SK-N-SH (cell line): ENCODE data around the gene MIDN.

Experiments used
- EP300 ChIP-seq, 2 experiments: IDR thresholded peaks; 2 replicates each; pipeline versions ENCODE4 v1.4.0 to v1.6.1; 2012; ENCODE audit warnings: borderline replicate concordance in 1 of 2, low read depth in 1 of 2, low read length in 1 of 2
- MXI1 ChIP-seq: IDR thresholded peaks from 2 replicates; pipeline ENCODE4 v1.6.1; 2012; ENCODE audit warnings: mild to moderate bottlenecking, low read depth, low read length, improper control_type of control experiment
- POLR2AphosphoS5 ChIP-seq: IDR thresholded peaks from 2 replicates; pipeline ENCODE4 v1.6.1; 2012; ENCODE audit warnings: low read depth, low read length
- RAD21 ChIP-seq: IDR thresholded peaks from 2 replicates; pipeline ENCODE4 v1.6.1; 2012; ENCODE audit warnings: mild to moderate bottlenecking, low read length
- SMC3 ChIP-seq: IDR thresholded peaks from 2 replicates; pipeline ENCODE4 v1.6.1; 2012; ENCODE audit warnings: low read depth, low read length, improper control_type of control experiment
- TF ChIP-seq, protein P1 (sequence below): fragments of 200-600 bp; sonication (generic); IDR thresholded peaks from 2 replicates; pipeline ENCODE4 v1.6.1; 2017; ENCODE audit warnings: antibody characterized with exemption, mild to moderate bottlenecking, moderate library complexity

DNA sequence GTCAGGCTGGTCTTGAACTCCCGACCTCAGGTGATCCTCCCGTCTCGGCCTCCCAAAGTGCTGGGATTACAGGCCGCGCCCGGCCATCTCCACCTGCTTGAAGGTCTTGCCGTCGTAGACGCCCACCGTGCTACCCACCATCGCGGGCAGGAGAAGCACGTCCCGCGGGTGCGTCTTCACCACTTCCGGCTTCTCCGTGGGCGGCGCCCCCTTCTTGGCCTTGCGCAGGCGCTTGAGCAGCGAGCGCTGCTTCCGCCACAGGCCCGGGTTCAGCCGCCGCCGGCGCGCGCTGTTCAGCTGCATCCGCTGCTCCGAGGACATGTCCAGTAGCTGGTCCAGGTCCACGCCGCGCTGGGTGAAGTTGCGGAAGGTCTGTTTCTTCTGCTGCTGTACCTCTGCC, 58.9 kb downstream of the MIDN start:
- no peak for TF ChIP-seq MXI1
- TF ChIP-seq EP300 (IDR thresholded peaks at IDR 0.05; ENCODE audit: borderline replicate concordance in 1 of 2, low read depth in 1 of 2, low read length in 1 of 2) = no peak
- TF ChIP-seq POLR2AphosphoS5 = no peak
- TF ChIP-seq, protein P1, sequence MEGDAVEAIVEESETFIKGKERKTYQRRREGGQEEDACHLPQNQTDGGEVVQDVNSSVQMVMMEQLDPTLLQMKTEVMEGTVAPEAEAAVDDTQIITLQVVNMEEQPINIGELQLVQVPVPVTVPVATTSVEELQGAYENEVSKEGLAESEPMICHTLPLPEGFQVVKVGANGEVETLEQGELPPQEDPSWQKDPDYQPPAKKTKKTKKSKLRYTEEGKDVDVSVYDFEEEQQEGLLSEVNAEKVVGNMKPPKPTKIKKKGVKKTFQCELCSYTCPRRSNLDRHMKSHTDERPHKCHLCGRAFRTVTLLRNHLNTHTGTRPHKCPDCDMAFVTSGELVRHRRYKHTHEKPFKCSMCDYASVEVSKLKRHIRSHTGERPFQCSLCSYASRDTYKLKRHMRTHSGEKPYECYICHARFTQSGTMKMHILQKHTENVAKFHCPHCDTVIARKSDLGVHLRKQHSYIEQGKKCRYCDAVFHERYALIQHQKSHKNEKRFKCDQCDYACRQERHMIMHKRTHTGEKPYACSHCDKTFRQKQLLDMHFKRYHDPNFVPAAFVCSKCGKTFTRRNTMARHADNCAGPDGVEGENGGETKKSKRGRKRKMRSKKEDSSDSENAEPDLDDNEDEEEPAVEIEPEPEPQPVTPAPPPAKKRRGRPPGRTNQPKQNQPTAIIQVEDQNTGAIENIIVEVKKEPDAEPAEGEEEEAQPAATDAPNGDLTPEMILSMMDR = no peak
- no peak for TF ChIP-seq SMC3
- TF ChIP-seq RAD21 = no peak
